GM18868 (cell line): ENCODE data around the gene STRN3.
"Not testable (repeated sequence)": the region's sequence is repeated elsewhere in the genome, so short reads cannot be mapped to it uniquely, and the experiment has no call there.

Experiments
- ATAC-seq: cut with Tn5 transposase; IDR thresholded peaks from one replicate; pipeline ENCODE4 v1.9.1; 2021; ENCODE audit warnings: mild to moderate bottlenecking, moderate library complexity; ENCODE audit not compliant: unreplicated experiment

Gene STRN3

GRCh38 chr14:31026077-31026449 lies at the start of gene STRN3:
STRN3 (minus strand) TSS chr14:31026379; CDS start chr14:31026185, 194 bp downstream.
- no peak for ATAC-seq

- no peak for ATAC-seq
These were observed 49.0 kb upstream of the STRN3 start for GRCh38 chr14:31075144-31075543.

- ATAC-seq = no peak
These were observed 45.0 kb upstream of the STRN3 start for GRCh38 chr14:31071151-31071550.

- no peak for ATAC-seq
These were observed 44.3 kb upstream of the STRN3 start for GRCh38 chr14:31070431-31070830.

GRCh38 chr14:31069343-31069742 lies 43.2 kb upstream of the STRN3 start:
- ATAC-seq = no peak

GRCh38 chr14:31068235-31068634 lies 42.1 kb upstream of the STRN3 start:
- peak; percentile 78 for ATAC-seq

- not testable (repeated sequence) for ATAC-seq
These were observed 36.7 kb upstream of the STRN3 start for GRCh38 chr14:31062908-31063307.

GRCh38 chr14:31060253-31060875 lies 34.2 kb upstream of the STRN3 start:
- ATAC-seq = no peak

- ATAC-seq = no peak
These were observed 33.2 kb upstream of the STRN3 start for GRCh38 chr14:31059152-31059924.

- ATAC-seq = no peak
These were observed 31.7 kb upstream of the STRN3 start for GRCh38 chr14:31057701-31058364.

- no peak for ATAC-seq
These were observed 30.9 kb upstream of the STRN3 start for GRCh38 chr14:31057035-31057434.

- ATAC-seq = not testable (repeated sequence)
These were observed 26.9 kb upstream of the STRN3 start for GRCh38 chr14:31052905-31053586.

- ATAC-seq = no peak
These were observed 25.3 kb upstream of the STRN3 start for GRCh38 chr14:31051511-31051910.

GRCh38 chr14:31051023-31051422 lies 24.8 kb upstream of the STRN3 start:
- no peak for ATAC-seq

GRCh38 chr14:31047503-31047902 lies 21.3 kb upstream of the STRN3 start:
- ATAC-seq = no peak

GRCh38 chr14:31045501-31046080 lies 19.4 kb upstream of the STRN3 start:
- ATAC-seq = no peak

- no peak for ATAC-seq
These were observed 17.2 kb upstream of the STRN3 start for GRCh38 chr14:31043379-31043778.

- not testable (repeated sequence) for ATAC-seq
These were observed 16.7 kb upstream of the STRN3 start for GRCh38 chr14:31042893-31043292.

GRCh38 chr14:31042300-31042699 lies 16.1 kb upstream of the STRN3 start:
- no peak for ATAC-seq

- peak; percentile 46 for ATAC-seq
These were observed 12.5 kb upstream of the STRN3 start for GRCh38 chr14:31038521-31039166.
